ENCODE results near the gene ECT2L. TPM values are rescaled to one million over a fixed set of nuclear protein-coding genes. Genes with fewer than 3 reads are reported as not detected.

Gene ECT2L
- total RNA-seq, 1 experiment from 2014 or later = not detected

DNA sequence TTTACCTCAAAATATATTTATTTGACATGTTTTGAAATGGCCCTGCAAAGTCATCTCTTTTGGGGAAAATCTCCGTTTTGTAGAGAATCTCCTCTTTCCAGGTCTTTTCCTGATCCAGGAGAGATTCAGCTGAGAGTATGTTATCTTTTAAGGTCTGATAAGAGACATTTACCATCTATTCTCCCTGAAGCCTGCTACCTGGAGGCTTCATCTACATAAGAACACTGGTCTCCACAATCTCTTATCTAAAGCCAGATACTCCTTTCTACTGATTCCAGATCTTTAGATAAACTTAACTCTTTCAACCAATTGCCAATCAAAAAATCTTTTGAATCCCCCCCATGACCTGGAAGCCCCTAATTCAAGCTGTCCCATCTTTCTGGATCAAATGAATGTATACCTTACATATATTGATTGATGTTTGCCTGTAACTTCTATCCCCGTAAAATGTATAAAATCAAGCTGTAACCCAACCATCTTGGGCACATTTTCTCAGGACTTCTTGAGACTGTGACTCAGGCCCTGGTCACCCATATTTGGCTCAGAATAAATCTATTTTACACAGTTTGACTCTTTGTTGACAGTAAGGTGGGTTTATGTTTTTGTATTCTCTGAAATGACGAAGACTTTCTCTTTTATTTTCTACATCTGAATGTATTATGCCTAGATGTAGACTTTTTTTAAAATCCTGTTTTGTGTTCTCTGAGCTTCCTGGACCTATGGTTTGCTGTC, 95.5 kb downstream of the ECT2L start:
- BruUV-seq (replicated peaks) = no TSS peak
- Histone ChIP-seq H3K27ac (ENCODE audit: low read depth, low read length) (no peak overlapping the region), H3K4me2 (ENCODE audit: low read length) (no peak overlapping the region), H3K4me1 (ENCODE audit: control insufficient read depth in 1 of 2, insufficient read depth in 2 of 2, low read length in 2 of 2) (no peaks in the 10 kb centered on the region), H3K27me3 (ENCODE audit: insufficient read depth, low read length) (no peaks in the 10 kb centered on the region), H3K9ac (ENCODE audit: low read length) (no peak overlapping the region), H3K4me3 (replicated peaks in 1 of 2; ENCODE audit: low read depth in 1 of 2, low read length in 2 of 2) (no peak overlapping the region), H3K9me3 (ENCODE audit: control insufficient read depth in 1 of 2, insufficient read depth in 1 of 2, low read depth in 1 of 2, low read length in 2 of 2) (no peaks in the 10 kb centered on the region), H4K20me1 (ENCODE audit: insufficient read depth) (no peaks in the 10 kb centered on the region), H3K9me2 (ENCODE audit: insufficient read depth) (no peaks in the 10 kb centered on the region), H2AFZ (ENCODE audit: low read depth, low read length, poor library complexity, severe bottlenecking) (no peak overlapping the region), H3K36me3 (ENCODE audit: control insufficient read depth in 1 of 2, insufficient read depth in 2 of 2, low read length in 2 of 2) (no peaks in the 10 kb centered on the region), H3K79me2 (ENCODE audit: insufficient read depth, low read length) (no peaks in the 10 kb centered on the region)
- ATAC-seq = no peak
- intact Hi-C loops (cut with micrococcal nuclease) = no loop called here
- DNase-seq (ENCODE audit: low read depth, low spot score) = no peak
- ChIA-PET POLR2A (no interaction called here), RAD21 (ENCODE audit: low non-redundant PET in 1 of 2, low total read pairs in 2 of 2, uncharacterized antibody in 2 of 2, unreplicated experiment in 2 of 2) (no interaction called here), CTCF (no interaction called here)
- TF ChIP-seq TCF7L2 (IDR thresholded peaks at IDR 0.05; ENCODE audit: borderline replicate concordance, extremely low read depth, insufficient read depth, insufficient read length) (no peak), JUND (IDR thresholded peaks at IDR 0.05) (no peak)

GRCh38 chr6:138896104-138896756, 100.3 kb downstream of the ECT2L start:
- BruUV-seq (replicated peaks) = no TSS peak
- ChIA-PET CTCF (no interaction called here), RAD21 (ENCODE audit: low non-redundant PET in 1 of 2, low total read pairs in 2 of 2, uncharacterized antibody in 2 of 2, unreplicated experiment in 2 of 2) (no interaction called here), POLR2A (no interaction called here)
- no peaks in the 10 kb centered on the region for H3K9me2 ChIP-seq (ENCODE audit: insufficient read depth)
- no peak overlapping the region for H3K4me3 ChIP-seq (replicated peaks in 1 of 2; ENCODE audit: low read depth in 1 of 2, low read length in 2 of 2)
- TF ChIP-seq REST (IDR thresholded peaks at IDR 0.05; ENCODE audit: low read depth) (no peak), CEBPB (IDR thresholded peaks at IDR 0.05; ENCODE audit: low read depth) (no peak), TCF7L2 (IDR thresholded peaks at IDR 0.05; ENCODE audit: borderline replicate concordance, extremely low read depth, insufficient read depth, insufficient read length) (no peak), SIN3A (IDR thresholded peaks at IDR 0.05; ENCODE audit: low read depth) (no peak), SRF (IDR thresholded peaks at IDR 0.05; ENCODE audit: low read depth) (no peak)
- intact Hi-C loops (cut with micrococcal nuclease) = no loop called here
- H3K9me3 ChIP-seq (ENCODE audit: control insufficient read depth in 1 of 2, insufficient read depth in 1 of 2, low read depth in 1 of 2, low read length in 2 of 2) = no peaks in the 10 kb centered on the region
- H3K4me1 ChIP-seq (ENCODE audit: control insufficient read depth in 1 of 2, insufficient read depth in 2 of 2, low read length in 2 of 2) = no peaks in the 10 kb centered on the region
- H3K9ac ChIP-seq (ENCODE audit: low read length) = no peak overlapping the region
- H2AFZ ChIP-seq (ENCODE audit: low read depth, low read length, poor library complexity, severe bottlenecking) = no peak overlapping the region
- DNase-seq (ENCODE audit: low read depth, low spot score) (no peak), ATAC-seq (no peak)
- H3K27ac ChIP-seq (ENCODE audit: low read depth, low read length) = no peak overlapping the region
- no peaks in the 10 kb centered on the region for H3K27me3 ChIP-seq (ENCODE audit: insufficient read depth, low read length)
- no peaks in the 10 kb centered on the region for H3K79me2 ChIP-seq (ENCODE audit: insufficient read depth, low read length)
- H4K20me1 ChIP-seq (ENCODE audit: insufficient read depth) = no peaks in the 10 kb centered on the region
- no peak overlapping the region for H3K4me2 ChIP-seq (ENCODE audit: low read length)
- H3K36me3 ChIP-seq (ENCODE audit: control insufficient read depth in 1 of 2, insufficient read depth in 2 of 2, low read length in 2 of 2) = peaks cover 7% of the 10 kb centered on the region in 2 experiments; a peak in 2 of 4 replicates
